K562 (cell line): ENCODE data around the gene ACSM6. TPM values are rescaled to one million over a fixed set of nuclear protein-coding genes. Genes with fewer than 3 reads are reported as not detected.

Source experiments
- ATAC-seq: fragments of 200-7000 bp; cut with Tn5 transposase; 3 replicates; pipeline ENCODE4 v1.9.1; 2020; ENCODE audit warnings: moderate library complexity
- BruUV-seq: library from RNA; stranded (reverse); fragments of 400-500 nt; replicated peaks from 2 replicates; lab custom pipeline; 2021; lab: Mats Ljungman, UMichigan
- CTCF ChIA-PET: fragments of 300-600 bp; formaldehyde crosslinking; extraction: SDS; loops from one replicate; lab custom pipeline; 2021; ENCODE audit warnings: low intra/inter-chr PET ratio; lab: Yijun Ruan, JAX
- POLR2A ChIA-PET: fragments of 300-600, 350-650 bp; sonication (Branson Sonifier 250); formaldehyde crosslinking; extraction: SDS; loops from one replicate; lab custom pipeline; 2021; ENCODE audit warnings: antibody characterized with exemption, inconsistent platforms; lab: Yijun Ruan, JAX
- DNase-seq, 4 experiments: peaks; one replicate each; pipeline versions ENCODE4 v3.0.0 to v3.0.0-alpha.2; 2011 to 2018; ENCODE audit warnings: low spot score in 3 of 4, mixed read lengths in 3 of 4; ENCODE audit errors: extremely low read depth in 1 of 4
- FAIRE-seq: peaks from 2 replicates; lab custom pipeline; 2011; peaks lifted over from hg19 to GRCh38; lab: Jason Lieb, UNC
- H2AFZ ChIP-seq: 2 replicates; pipeline ENCODE4 v1.6.0; 2011; ENCODE audit warnings: low read depth, low read length, control low read depth, inconsistent platforms
- H3K27ac ChIP-seq: fragments of 200-600 bp; 3 replicates; pipeline ENCODE4 v1.8.0; 2011; ENCODE audit warnings: low read depth, mild to moderate bottlenecking, control low read depth, inconsistent platforms, low read length, moderate library complexity, mixed read lengths; ENCODE audit errors: extremely low read depth
- H3K27me3 ChIP-seq, 2 experiments: fragments of 300-600 bp in 1 of 2; 2 replicates in 1 of 2; 3 replicates in 1 of 2; pipeline versions ENCODE4 v1.6.0 to v1.8.0; 2011; ENCODE audit warnings: inconsistent platforms in 2 of 2, low read length in 2 of 2, mild to moderate bottlenecking in 1 of 2, mixed read lengths in 1 of 2, moderate library complexity in 1 of 2; ENCODE audit not compliant: control insufficient read depth in 2 of 2, insufficient read depth in 2 of 2
- H3K36me3 ChIP-seq: fragments of 300-600 bp; 3 replicates; pipeline ENCODE4 v1.8.0; 2011; ENCODE audit warnings: mild to moderate bottlenecking, low read length, inconsistent platforms; ENCODE audit not compliant: control insufficient read depth, insufficient read depth
- H3K4me1 ChIP-seq, 2 experiments: fragments of 200-600 bp in 1 of 2; replicated peaks in 1 of 2; 2 replicates in 1 of 2; 3 replicates in 1 of 2; pipeline versions ENCODE4 v1.5.1 to v1.8.0; 2011; ENCODE audit warnings: inconsistent platforms in 2 of 2, low read length in 2 of 2, mild to moderate bottlenecking in 1 of 2, mixed read lengths in 1 of 2, moderate library complexity in 1 of 2; ENCODE audit not compliant: control insufficient read depth in 2 of 2, insufficient read depth in 2 of 2
- H3K4me2 ChIP-seq: 2 replicates; pipeline ENCODE4 v1.6.1; 2011; ENCODE audit warnings: low read length, control low read depth, inconsistent platforms, mixed read lengths; ENCODE audit not compliant: insufficient read depth
- H3K4me3 ChIP-seq: fragments of 200-600 bp; sonication (generic), shearing (Covaris generic); 2 replicates; pipeline ENCODE4 v1.5.1; 2016; ENCODE audit warnings: control low read depth, inconsistent platforms
- H3K79me2 ChIP-seq: fragments of 200-600 bp; 3 replicates; pipeline ENCODE4 v1.8.0; 2011; ENCODE audit warnings: low read length, inconsistent platforms; ENCODE audit not compliant: control insufficient read depth, insufficient read depth
- H3K9ac ChIP-seq, 2 experiments: 2 replicates each; pipeline versions ENCODE4 v1.6.0 to v1.6.1; 2011; ENCODE audit warnings: low read depth in 2 of 2, low read length in 2 of 2, control low read depth in 1 of 2, inconsistent platforms in 1 of 2, mild to moderate bottlenecking in 1 of 2, mixed read lengths in 1 of 2; ENCODE audit not compliant: insufficient read depth in 1 of 2
- H3K9me1 ChIP-seq: one replicate; pipeline ENCODE4 v1.6.0; 2011; ENCODE audit warnings: inconsistent platforms, mild to moderate bottlenecking, low read length, moderate library complexity; ENCODE audit not compliant: control insufficient read depth, insufficient read depth
- H3K9me3 ChIP-seq: replicated peaks from 2 replicates; pipeline ENCODE4 v1.5.1; 2011; ENCODE audit warnings: low read depth, low read length, inconsistent platforms; ENCODE audit not compliant: control insufficient read depth, insufficient read depth
- H4K20me1 ChIP-seq: replicated peaks from 2 replicates; pipeline ENCODE4 v1.6.1; 2011; ENCODE audit warnings: low read length, inconsistent platforms, mixed read lengths; ENCODE audit not compliant: control insufficient read depth, insufficient read depth
- AFF1 ChIP-seq, 2 experiments: fragments of 450-650 bp; IDR thresholded peaks; 2 replicates each; pipeline ENCODE4 v1.6.1; 2018; ENCODE audit warnings: mild to moderate bottlenecking in 2 of 2, low read depth in 1 of 2; ENCODE audit not compliant: partially characterized antibody in 2 of 2
- EHMT2 ChIP-seq: fragments of 450-650 bp; IDR thresholded peaks from 2 replicates; pipeline ENCODE4 v1.6.1; 2018; ENCODE audit warnings: antibody characterized with exemption
- ETV5 ChIP-seq: sonication (generic); formaldehyde crosslinking; IDR thresholded peaks from 2 replicates; pipeline ENCODE4 v1.4.0; 2020; ENCODE audit warnings: low read depth, mild to moderate bottlenecking, missing genetic modification reagents
- FOXO4 ChIP-seq: fragments of 450-650 bp; formaldehyde crosslinking; IDR thresholded peaks from 2 replicates; pipeline ENCODE4 v1.4.0; 2020; ENCODE audit warnings: mild to moderate bottlenecking, moderate library complexity
- HMG20B ChIP-seq: fragments of 250-450 bp; sonication (Bioruptor Pico); IDR thresholded peaks from 2 replicates; pipeline ENCODE4 v1.5.0; 2021; ENCODE audit warnings: mild to moderate bottlenecking
- SMARCA4 ChIP-seq: fragments of 450-650 bp; IDR thresholded peaks from 2 replicates; pipeline ENCODE4 v1.6.1; 2016
- SRSF1 ChIP-seq: fragments of 200-400 bp; formaldehyde crosslinking; IDR thresholded peaks from 2 replicates; pipeline ENCODE4 v1.6.1; 2017; ENCODE audit warnings: mild to moderate bottlenecking, low read depth, low read length, moderate library complexity
- SRSF3 ChIP-seq: fragments of 200-400 bp; formaldehyde crosslinking; IDR thresholded peaks from 2 replicates; pipeline ENCODE4 v1.6.1; 2016; ENCODE audit warnings: mild to moderate bottlenecking, low read length, moderate library complexity; ENCODE audit not compliant: insufficient read depth
- TEAD1 ChIP-seq, 2 experiments: fragments of 450-650 bp in 1 of 2; sonication (generic) in 1 of 2; formaldehyde crosslinking; IDR thresholded peaks; 2 replicates each; pipeline versions ENCODE4 v1.4.0 to v1.8.0; 2020 to 2022; ENCODE audit warnings: mild to moderate bottlenecking in 2 of 2, missing genetic modification reagents in 1 of 2
- TGIF2 ChIP-seq: sonication (generic); formaldehyde crosslinking; IDR thresholded peaks from 2 replicates; pipeline ENCODE4 v1.8.1; 2022; ENCODE audit warnings: mild to moderate bottlenecking, missing genetic modification reagents, moderate library complexity
- TRIM25 ChIP-seq: fragments of 450-650 bp; IDR thresholded peaks from 2 replicates; pipeline ENCODE4 v1.7.0; 2016; ENCODE audit warnings: borderline replicate concordance
- ZBTB1 ChIP-seq: sonication (generic); formaldehyde crosslinking; IDR thresholded peaks from 2 replicates; pipeline ENCODE4 v1.8.1; 2023; ENCODE audit warnings: missing genetic modification reagents, low read depth, mild to moderate bottlenecking, borderline replicate concordance
- ZFP91 ChIP-seq: sonication (generic); formaldehyde crosslinking; IDR thresholded peaks from 2 replicates; pipeline ENCODE4 v1.8.0; 2022; ENCODE audit warnings: mild to moderate bottlenecking, missing genetic modification reagents
- ZKSCAN1 ChIP-seq: fragments of 150-350 bp; IDR thresholded peaks from 2 replicates; pipeline ENCODE4 v1.6.1; 2016; ENCODE audit warnings: low read depth, low read length
- ZNF253 ChIP-seq: fragments of 250-450 bp; sonication (Bioruptor Pico); conservative IDR thresholded peaks from 2 replicates; pipeline ENCODE4 v1.6.1; 2021; ENCODE audit warnings: mild to moderate bottlenecking
- WGBS: fragments of 100-300 bp; shearing (Covaris generic); methylation state at CpG from one replicate; pipeline ENCODE4 v1.1.6; 2016; ENCODE audit warnings: low coverage, mixed read lengths; ENCODE audit not compliant: insufficient coverage; ENCODE audit errors: missing lambda C conversion rate; 5-methylcytosine and 5-hydroxymethylcytosine counted together
- in situ Hi-C: fragments of 300-500 bp; cut with MboI; formaldehyde crosslinking; loops from 4 replicates; pipeline ENCODE4 v1.15.0; 2018; ENCODE audit warnings: inconsistent platforms, mixed read lengths
- intact Hi-C: fragments of 100-400 bp; cut with micrococcal nuclease; formaldehyde crosslinking; loops from 2 replicates; pipeline ENCODE4 v1.14.2; 2022
- polyA plus RNA-seq, 8 experiments: library from polyadenylated mRNA; depleted of rRNA in 4 of 8; stranded (reverse) in 5 of 8; unstranded in 3 of 8; fragments of >200 nt; fragmentation: Nextera tagmentation in 2 of 8; fragmentation: Illumina TruSeq in 1 of 8; extraction: Ambion mirVana in 2 of 8; extraction: Trizol in 1 of 8; gene quantifications; 2 replicates each; pipeline versions ENCODE4 v1.2.1 to v1.2.3, GENCODE V29; 2011 to 2014; ENCODE audit warnings: inconsistent platforms in 1 of 8, missing spikeins in 1 of 8
- total RNA-seq, 7 experiments: library from RNA; depleted of rRNA in 6 of 7; stranded (reverse); fragments of >200 nt in 6 of 7; fragmentation: Illumina TruSeq in 2 of 7; extraction: Trizol in 2 of 7; gene quantifications; 2 replicates each; pipeline versions ENCODE4 v1.2.1 to v1.2.3, GENCODE V29; 2011 to 2021; ENCODE audit warnings: low replicate concordance in 1 of 7

The ACSM6 gene
- total and polyA plus RNA-seq, 9 of the 15 experiments (the other 6 are each of a cell fraction or from before 2014, with no cell fraction given) = not detected

GRCh38 chr10:95261926-95262325 lies 67.9 kb downstream of the ACSM6 start:
- Histone ChIP-seq H3K4me3 (no peak overlapping the region), H3K36me3 (peaks cover 76% of the 10 kb centered on the region; the same call in 2 of the 3 replicates), H3K9ac (no peak overlapping the region), H3K9me1 (no peaks in the 10 kb centered on the region), H4K20me1 (no peaks in the 10 kb centered on the region), H2AFZ (no peak overlapping the region), H3K4me2 (no peak overlapping the region), H3K9me3 (no peaks in the 10 kb centered on the region), H3K27ac (no peak overlapping the region), H3K79me2 (0 out of 3 replicates have a peak, but pooled peaks cover 7% of the 10 kb centered on the region), H3K27me3 (no peaks in the 10 kb centered on the region), H3K4me1 (peaks cover 5 to 13% of the 10 kb centered on the region in 2 experiments; a peak in 4 of 5 replicates)
- ChIA-PET CTCF (no interaction called here), POLR2A (no interaction called here)
- 94% methylated on average over 3 of the region's 3 CpGs for WGBS
- ATAC-seq (no peak), DNase-seq (no peak), FAIRE-seq (no peak)
- intact Hi-C loops (no loop called here), in situ Hi-C loops (no loop called here)
- BruUV-seq = no TSS peak
- TF ChIP-seq SMARCA4 (no peak), TEAD1 (CRISPR knock-in tag; IDR thresholded peaks at IDR 0.05) (no peak), TGIF2 (no peak), AFF1 (IDR thresholded peaks at IDR 0.05; ENCODE audit: low read depth in 1 of 2, partially characterized antibody in 2 of 2) (no peak), ZKSCAN1 (no peak), HMG20B (CRISPR knock-in tag) (no peak), SRSF3 (no peak), SRSF1 (no peak), TRIM25 (no peak), ZBTB1 (no peak), ETV5 (CRISPR knock-in tag) (no peak), EHMT2 (no peak), ZNF253 (CRISPR knock-in tag) (no peak), FOXO4 (no peak), ZFP91 (CRISPR knock-in tag) (no peak)
